GM11168 (cell line): Measurements from ENCODE around the gene IL17RA.

Source experiments
- in situ Hi-C: fragments of 300-500 bp; cut with MboI; formaldehyde crosslinking; loops from one replicate; pipeline ENCODE4 v1.12.0; 2022; ENCODE audit warnings: low sequenced_read_pairs; ENCODE audit not compliant: unreplicated experiment

IL17RA gene

GRCh38 chr22:17079572-17079971, 5.2 kb upstream of the IL17RA start:
- in situ Hi-C loops: loop anchor here (10.0 kb wide), 1 partner anchor 425 kb away; no protein-coding TSS in a partner anchor

- in situ Hi-C loops: no loop called here
Observed at GRCh38 chr22:17083255-17083654, 1.5 kb upstream of the IL17RA start.

- in situ Hi-C loops: no loop called here
Observed at GRCh38 chr22:17083811-17084441, 874 bp upstream of the IL17RA start.

GRCh38 chr22:17085277-17086181, 729 bp downstream of the IL17RA start:
- in situ Hi-C loops: no loop called here

GRCh38 chr22:17086296-17086695, 1.5 kb downstream of the IL17RA start:
- in situ Hi-C loops: no loop called here

GRCh38 chr22:17086788-17087497, 2.1 kb downstream of the IL17RA start:
- in situ Hi-C loops: no loop called here

- in situ Hi-C loops: no loop called here
Observed at GRCh38 chr22:17087498-17088131, 2.8 kb downstream of the IL17RA start.

- in situ Hi-C loops: no loop called here
Observed at GRCh38 chr22:17090550-17090949, 5.8 kb downstream of the IL17RA start.

GRCh38 chr22:17091851-17092250, 7.1 kb downstream of the IL17RA start:
- in situ Hi-C loops: no loop called here

GRCh38 chr22:17093081-17093480, 8.3 kb downstream of the IL17RA start:
- in situ Hi-C loops: no loop called here

GRCh38 chr22:17095538-17095937, 10.7 kb downstream of the IL17RA start:
- in situ Hi-C loops: no loop called here

GRCh38 chr22:17096071-17096470, 11.3 kb downstream of the IL17RA start:
- in situ Hi-C loops: no loop called here

- in situ Hi-C loops: no loop called here
Observed at GRCh38 chr22:17097062-17097461, 12.3 kb downstream of the IL17RA start.

GRCh38 chr22:17097701-17098100, 12.9 kb downstream of the IL17RA start:
- in situ Hi-C loops: no loop called here

- in situ Hi-C loops: no loop called here
Observed at GRCh38 chr22:17098379-17098819, 13.6 kb downstream of the IL17RA start.

- in situ Hi-C loops: no loop called here
Observed at GRCh38 chr22:17100621-17101020, 15.8 kb downstream of the IL17RA start.

- in situ Hi-C loops: no loop called here
Observed at GRCh38 chr22:17101475-17102296, 16.9 kb downstream of the IL17RA start.

GRCh38 chr22:17102297-17102667, 17.5 kb downstream of the IL17RA start:
- in situ Hi-C loops: no loop called here

GRCh38 chr22:17103351-17103750, 18.6 kb downstream of the IL17RA start:
- in situ Hi-C loops: no loop called here
